Left lung (tissue), 10 donors: ENCODE data around the gene AGXT2. TPM values are rescaled to one million over a fixed set of nuclear protein-coding genes. Genes with fewer than 3 reads are reported as not detected.

Experiments used
- ATAC-seq: fragments of 200-7000 bp; cut with Tn5 transposase; one replicate; pipeline ENCODE4 v1.9.1; 2020; ENCODE audit warnings: moderate library complexity
- DNase-seq, 4 donors: peaks; one replicate each; pipeline ENCODE4 v3.0.0-alpha.2; 2013 to 2020
- H3K27ac ChIP-seq, 2 donors: fragments of 200-600 bp; sonication (generic) in 1 of 2; one replicate each; pipeline versions ENCODE4 v1.5.0 to v1.8.0; 2020 to 2021
- H3K27me3 ChIP-seq, 2 donors: fragments of 200-600 bp; sonication (generic) in 1 of 2; one replicate each; pipeline versions ENCODE4 v1.5.0 to v1.8.0; 2020 to 2021
- H3K36me3 ChIP-seq, 2 donors: fragments of 200-600 bp; sonication (generic) in 1 of 2; one replicate each; pipeline versions ENCODE4 v1.5.0 to v1.8.0; 2020 to 2021
- H3K4me1 ChIP-seq, 2 donors: fragments of 200-600 bp; one replicate each; pipeline ENCODE4 v1.8.0; 2021
- H3K4me3 ChIP-seq, 2 donors: fragments of 200-600 bp; sonication (generic) in 1 of 2; one replicate each; pipeline versions ENCODE4 v1.5.0 to v1.8.0; 2020 to 2021; ENCODE audit warnings: mild to moderate bottlenecking in 1 of 2
- H3K9me3 ChIP-seq, 2 donors: fragments of 200-600 bp; sonication (generic) in 1 of 2; one replicate each; pipeline versions ENCODE4 v1.5.0 to v1.8.0; 2020 to 2021
- CTCF ChIP-seq, 2 donors: fragments of 200-600 bp; sonication (generic) in 1 of 2; IDR thresholded peaks; one replicate each; pipeline versions ENCODE4 v1.5.0 to v1.8.0; 2021; ENCODE audit warnings: antibody characterized with exemption in 2 of 2
- intact Hi-C, 2 donors: fragments of 100-400 bp; cut with DNase I; formaldehyde crosslinking; loops; one replicate each; pipeline versions ENCODE4 v1.11.2 to v1.14.2; 2022
- polyA plus RNA-seq, 6 donors: library from polyadenylated mRNA; unstranded; fragments of 120-200 nt; gene quantifications; one replicate each; pipeline ENCODE4 v1.2.1, GENCODE V29; 2013; ENCODE audit not compliant: insufficient read length in 6 of 6
- total RNA-seq, 2 donors: library from RNA; stranded (reverse); fragmentation: NEBNext Ultra II Directional; extraction: Animal tissue kit (Norgen Biotek cat#: 25700); gene quantifications; one replicate each; pipeline ENCODE4 v1.2.1, GENCODE V29; 2021
- donor health status: DM: no; HTN: yes; CAD: no.
- donor health status: DM: no; HTN: no; CAD: no.

Gene AGXT2
- total and polyA plus RNA-seq, 8 donors = 0.11 to 0.55 (median 0.18) TPM; not detected in 3

- no peak overlapping the region for H3K4me3 ChIP-seq
- H3K36me3 ChIP-seq = no peaks in the 10 kb centered on the region
- no peak for DNase-seq
- no peaks in the 10 kb centered on the region for H3K27me3 ChIP-seq
- no peaks in the 10 kb centered on the region for H3K9me3 ChIP-seq
- intact Hi-C loops = no loop called here
- H3K4me1 ChIP-seq = no peaks in the 10 kb centered on the region
- no peak for ATAC-seq
- TF ChIP-seq CTCF (IDR thresholded peaks at IDR 0.05) = no peak
- no peak overlapping the region for H3K27ac ChIP-seq
Observed at GRCh38 chr5:35066260-35066795, 18.6 kb upstream of the AGXT2 start.

GRCh38 chr5:35063414-35063813, 15.7 kb upstream of the AGXT2 start:
- H3K4me3 ChIP-seq = no peak overlapping the region
- no peak for DNase-seq
- TF ChIP-seq CTCF (IDR thresholded peaks at IDR 0.05) = no peak
- no peaks in the 10 kb centered on the region for H3K27me3 ChIP-seq
- no peaks in the 10 kb centered on the region for H3K36me3 ChIP-seq
- H3K4me1 ChIP-seq = no peaks in the 10 kb centered on the region
- no peak for ATAC-seq
- intact Hi-C loops = no loop called here
- H3K9me3 ChIP-seq = no peaks in the 10 kb centered on the region
- H3K27ac ChIP-seq = no peak overlapping the region

- H3K27me3 ChIP-seq = no peaks in the 10 kb centered on the region
Observed at GRCh38 chr5:35061211-35061770, 13.5 kb upstream of the AGXT2 start.

GRCh38 chr5:35060236-35060635, 12.5 kb upstream of the AGXT2 start:
- H3K4me1 ChIP-seq = no peaks in the 10 kb centered on the region
- no peaks in the 10 kb centered on the region for H3K27me3 ChIP-seq
- no peak overlapping the region for H3K4me3 ChIP-seq
- DNase-seq (no peak), ATAC-seq (no peak)
- no peak for TF ChIP-seq CTCF (IDR thresholded peaks at IDR 0.05)
- H3K27ac ChIP-seq = no peak overlapping the region
- H3K9me3 ChIP-seq = no peaks in the 10 kb centered on the region
- no peaks in the 10 kb centered on the region for H3K36me3 ChIP-seq
- intact Hi-C loops = no loop called here

More at GRCh38 chr5:35061211-35061770, 13.5 kb upstream of the AGXT2 start:
- Histone ChIP-seq H3K4me1 (no peaks in the 10 kb centered on the region), H3K36me3 (no peaks in the 10 kb centered on the region), H3K9me3 (no peaks in the 10 kb centered on the region), H3K4me3 (no peak overlapping the region), H3K27ac (no peak overlapping the region)
- DNase-seq = peak in 2 of 4 donors; percentile 30 to 64
- intact Hi-C loops = no loop called here
- ATAC-seq = peak; percentile 33
- TF ChIP-seq CTCF (IDR thresholded peaks at IDR 0.05) = no peak

GRCh38 chr5:35059251-35059650, 11.5 kb upstream of the AGXT2 start:
- Histone ChIP-seq H3K27ac (no peak overlapping the region), H3K27me3 (no peaks in the 10 kb centered on the region), H3K9me3 (no peaks in the 10 kb centered on the region), H3K4me3 (no peak overlapping the region), H3K36me3 (no peaks in the 10 kb centered on the region), H3K4me1 (no peaks in the 10 kb centered on the region)
- TF ChIP-seq CTCF (IDR thresholded peaks at IDR 0.05) = no peak
- ATAC-seq (no peak), DNase-seq (no peak)
- intact Hi-C loops = no loop called here
